Forelimb muscle (tissue), 1 donor: Measurements from ENCODE around the gene TPH2. TPM values are rescaled to one million over a fixed set of nuclear protein-coding genes. Genes with fewer than 3 reads are reported as not detected.

Experiments used
- DNase-seq: peaks from one replicate; pipeline ENCODE4 v3.0.0-alpha.2; 2013; ENCODE audit warnings: low read depth
- polyA plus RNA-seq: library from polyadenylated mRNA; unstranded; fragments of 120-200 nt; gene quantifications from one replicate; pipeline ENCODE4 v1.2.1, GENCODE V29; 2013; ENCODE audit not compliant: insufficient read length

The TPH2 gene
- polyA plus RNA-seq, 1 donor = not detected

DNA sequence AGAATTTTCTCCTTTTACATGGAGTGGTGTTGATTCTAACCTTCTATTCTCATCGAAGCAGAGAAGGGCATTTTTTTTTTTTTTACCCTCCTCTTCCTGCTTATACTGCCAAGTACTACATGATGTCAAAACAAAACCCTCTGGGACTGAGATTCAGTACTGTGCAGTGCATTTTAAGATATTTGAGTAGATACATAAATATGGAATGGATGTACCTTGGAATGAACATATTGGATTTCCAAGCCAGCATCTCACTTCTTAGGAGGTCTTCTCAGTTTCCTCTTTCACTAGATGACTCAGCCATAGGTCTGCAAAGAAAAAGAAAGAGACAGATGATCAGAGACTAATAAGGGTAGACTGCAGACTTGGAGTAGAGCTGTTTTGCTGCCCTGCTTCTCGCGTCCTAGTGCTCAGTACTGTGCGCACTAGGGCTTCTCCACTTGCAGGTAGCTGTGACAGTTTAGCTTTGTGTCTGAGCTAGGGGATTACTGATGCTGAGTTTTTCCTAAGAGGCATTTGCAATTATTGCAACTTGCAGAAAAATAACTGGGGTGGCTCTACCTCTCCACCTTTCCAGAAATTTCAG lies 20.4 kb downstream of the TPH2 start:
- no peak for DNase-seq

- no peak for DNase-seq
Observed at GRCh38 chr12:71967211-71967610, 28.6 kb downstream of the TPH2 start.

DNA sequence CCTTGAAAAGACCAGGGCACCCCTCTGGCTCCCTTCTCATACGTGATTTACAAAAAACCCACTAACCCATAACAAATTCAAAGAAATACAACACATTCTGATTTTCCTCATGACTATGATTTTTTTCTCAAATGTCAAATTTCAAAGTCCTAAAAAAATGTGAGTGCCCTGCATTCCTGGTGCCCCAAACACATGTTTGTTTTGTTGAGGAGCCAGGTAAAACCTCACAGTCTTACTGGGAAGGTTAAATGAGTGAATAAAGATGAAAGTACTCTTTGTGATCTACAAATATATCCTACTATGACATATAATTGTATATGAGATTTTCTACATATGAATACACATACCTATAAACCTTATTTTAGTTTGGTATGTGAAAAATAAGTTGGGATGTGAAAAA lies 30.7 kb downstream of the TPH2 start:
- no peak for DNase-seq

GRCh38 chr12:71970031-71970430 lies 31.4 kb downstream of the TPH2 start:
- DNase-seq = no peak

DNA sequence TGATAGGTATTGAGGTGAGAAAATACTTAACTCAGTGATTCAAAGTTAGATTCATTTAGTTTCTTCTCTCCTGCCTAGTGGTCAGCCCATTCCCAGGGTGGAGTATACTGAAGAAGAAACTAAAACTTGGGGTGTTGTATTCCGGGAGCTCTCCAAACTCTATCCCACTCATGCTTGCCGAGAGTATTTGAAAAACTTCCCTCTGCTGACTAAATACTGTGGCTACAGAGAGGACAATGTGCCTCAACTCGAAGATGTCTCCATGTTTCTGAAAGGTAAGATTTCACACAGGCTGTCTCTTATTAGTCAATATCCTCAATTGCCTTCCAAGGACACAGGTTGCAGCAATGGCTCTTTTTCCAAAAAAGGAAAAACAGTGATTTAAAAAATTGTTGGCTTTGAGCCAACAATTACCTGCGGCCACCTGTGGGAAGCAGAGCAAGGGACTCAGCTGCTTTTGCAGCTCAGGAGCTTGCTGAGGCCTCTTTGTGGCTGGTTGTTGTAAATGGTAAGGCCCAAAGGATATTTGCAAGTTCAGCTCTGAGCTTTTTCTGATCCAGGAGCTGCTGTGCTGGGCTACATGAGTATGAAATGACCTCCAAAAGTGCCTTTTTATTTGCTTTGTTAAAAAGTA lies 33.9 kb downstream of the TPH2 start:
- no peak for DNase-seq

- DNase-seq = no peak
Observed at GRCh38 chr12:71973687-71974086, 35.0 kb downstream of the TPH2 start.

GRCh38 chr12:71980538-71980937 lies 41.9 kb downstream of the TPH2 start:
- DNase-seq = no peak

GRCh38 chr12:71981149-71981548 lies 42.5 kb downstream of the TPH2 start:
- DNase-seq = no peak

GRCh38 chr12:71994715-71995114 lies 56.1 kb downstream of the TPH2 start:
- no peak for DNase-seq

GRCh38 chr12:71999795-72000194 lies 61.1 kb downstream of the TPH2 start:
- DNase-seq = no peak

DNA sequence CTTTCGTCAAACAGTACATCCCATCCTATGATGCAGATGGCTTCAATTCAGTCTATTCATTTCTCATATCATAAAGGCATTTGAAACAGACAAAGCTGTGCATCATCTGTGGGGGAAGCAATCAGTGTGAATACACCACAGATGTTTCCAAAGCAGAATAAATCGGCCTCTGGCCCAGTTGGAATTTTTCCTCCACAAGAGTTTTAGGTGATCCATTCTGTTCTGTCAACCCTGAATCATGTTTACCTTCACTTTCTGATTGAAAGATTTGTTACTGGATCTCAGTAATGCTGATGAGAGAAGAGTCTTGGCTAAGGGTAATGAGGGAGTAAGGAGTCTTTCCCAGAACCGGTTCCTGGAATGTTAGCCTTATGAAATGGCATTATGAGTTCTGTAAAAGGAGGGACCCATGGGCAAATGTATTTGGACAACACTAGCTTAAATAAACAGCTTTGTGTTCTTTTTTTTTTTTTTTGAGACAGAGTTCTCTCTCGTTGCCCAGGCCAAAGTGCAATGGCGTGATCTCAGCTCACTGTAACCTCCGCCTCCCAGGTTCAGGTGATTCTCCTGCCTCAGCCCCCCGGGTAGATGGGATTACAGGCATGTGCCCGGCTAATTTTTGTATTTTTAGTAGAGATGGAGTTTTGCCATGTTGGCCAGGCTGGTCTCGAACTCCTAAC lies 62.5 kb downstream of the TPH2 start:
- DNase-seq = no peak

- DNase-seq = no peak
Observed at GRCh38 chr12:72006766-72007165, 68.1 kb downstream of the TPH2 start.

GRCh38 chr12:72010356-72010755 lies 71.7 kb downstream of the TPH2 start:
- DNase-seq = no peak

GRCh38 chr12:72011374-72011773 lies 72.7 kb downstream of the TPH2 start:
- DNase-seq = no peak

DNA sequence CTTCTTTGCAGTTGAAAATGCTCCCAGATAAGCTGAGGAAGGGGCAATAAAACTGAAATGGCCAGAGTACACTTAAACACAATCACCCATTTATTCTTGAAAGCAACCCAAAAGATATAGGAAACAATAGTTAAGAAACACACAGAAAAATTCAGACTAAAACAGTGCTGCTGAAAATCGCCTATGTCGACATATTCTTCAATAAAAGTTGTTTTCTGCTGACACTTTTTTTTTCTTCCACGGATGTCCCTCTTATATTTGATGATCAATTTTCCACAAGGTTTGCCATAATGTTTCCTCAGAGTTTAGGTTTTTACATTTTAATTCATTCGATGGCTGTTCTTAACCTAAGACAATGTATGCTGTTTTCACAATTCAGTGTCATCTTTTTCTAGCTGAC lies 74.2 kb downstream of the TPH2 start:
- DNase-seq = no peak

GRCh38 chr12:72015895-72016294 lies 77.2 kb downstream of the TPH2 start:
- no peak for DNase-seq

- peak; percentile 58 for DNase-seq
Observed at GRCh38 chr12:72017054-72017651, 78.5 kb downstream of the TPH2 start.

DNA sequence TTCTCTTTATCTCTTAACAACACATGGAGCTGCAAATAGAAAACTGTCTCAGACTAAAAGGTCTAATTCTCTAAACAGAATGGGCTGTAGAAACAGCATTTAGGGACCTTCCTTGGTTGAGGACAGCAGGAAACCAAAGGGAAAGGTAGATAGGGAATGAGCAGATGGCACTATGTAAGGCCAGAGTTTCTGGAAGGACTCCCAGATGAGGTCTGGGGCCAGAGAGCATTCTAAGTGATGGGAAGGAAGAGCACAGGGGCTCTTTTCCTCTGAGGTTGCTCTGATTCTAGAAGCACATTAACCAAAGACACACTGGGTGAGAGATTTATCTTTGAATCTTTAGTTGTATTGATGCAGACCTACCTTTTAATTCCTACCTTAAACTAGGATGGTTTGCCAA lies 79.4 kb downstream of the TPH2 start:
- no peak for DNase-seq

DNA sequence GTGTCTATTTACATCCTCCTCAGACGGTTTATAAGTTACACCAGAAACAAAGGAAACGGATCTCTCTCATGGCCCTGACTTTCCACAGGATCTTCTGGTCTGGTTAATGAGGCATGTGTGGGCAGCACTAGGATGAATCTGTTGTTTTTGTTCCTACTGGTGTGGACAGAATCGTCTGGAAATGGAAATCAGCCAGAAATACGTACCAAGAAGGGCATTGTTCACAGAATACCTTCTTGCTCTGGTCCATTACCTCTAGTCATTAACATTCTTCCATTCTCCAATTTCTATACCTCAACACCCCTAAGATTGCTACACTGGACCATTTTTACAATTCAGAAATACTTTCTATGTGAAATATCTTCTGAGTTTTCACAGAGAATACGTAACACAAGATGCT lies 86.0 kb downstream of the TPH2 start:
- no peak for DNase-seq

DNA sequence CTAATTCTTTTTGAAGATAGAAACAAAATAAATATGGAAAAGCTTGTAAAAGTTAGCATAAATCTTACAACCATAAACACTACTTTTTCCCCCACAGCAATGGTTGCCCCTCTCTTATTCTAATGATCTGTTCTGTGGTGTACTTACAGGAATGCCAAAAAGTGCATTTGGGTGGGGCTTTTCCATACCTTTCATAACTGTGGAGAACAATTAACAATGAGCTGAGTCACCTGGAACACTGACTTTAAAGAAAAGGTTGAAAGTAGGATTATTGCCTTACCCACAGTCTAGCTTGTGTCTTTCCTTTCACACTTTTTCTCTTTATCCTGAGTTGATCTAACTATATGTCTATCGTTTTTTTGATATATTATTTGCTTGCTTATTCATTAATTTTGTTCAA lies 86.9 kb downstream of the TPH2 start:
- DNase-seq = no peak

- DNase-seq = no peak
Observed at GRCh38 chr12:72028966-72029365, 90.3 kb downstream of the TPH2 start.

DNA sequence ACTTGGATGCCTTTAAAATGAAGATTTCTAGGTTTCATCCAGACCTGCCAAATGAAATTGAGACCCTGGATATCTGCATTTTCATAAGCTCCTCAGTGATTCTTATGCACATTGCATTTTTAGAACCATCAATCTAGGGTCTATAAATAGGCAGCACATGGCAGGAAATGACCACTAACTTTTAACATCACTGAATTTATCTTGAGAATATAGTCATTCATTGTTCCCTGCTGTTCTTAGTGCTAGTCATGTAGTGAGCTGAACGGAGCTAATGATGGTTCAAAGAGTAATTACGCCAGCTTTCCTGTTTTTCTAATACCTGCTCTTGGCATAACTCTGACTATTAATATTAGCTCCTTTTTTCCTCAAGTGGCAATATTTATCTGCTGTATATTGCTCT lies 91.6 kb downstream of the TPH2 start:
- no peak for DNase-seq

GRCh38 chr12:72031066-72031465 lies 92.4 kb downstream of the TPH2 start:
- no peak for DNase-seq
